HG03135 (cell line): ENCODE measurements around the gene WBP2NL.

Experiments used
- ATAC-seq: cut with Tn5 transposase; IDR thresholded peaks from one replicate; pipeline ENCODE4 v1.9.1; 2021; ENCODE audit warnings: mild to moderate bottlenecking, moderate library complexity; ENCODE audit not compliant: unreplicated experiment

The WBP2NL gene

DNA sequence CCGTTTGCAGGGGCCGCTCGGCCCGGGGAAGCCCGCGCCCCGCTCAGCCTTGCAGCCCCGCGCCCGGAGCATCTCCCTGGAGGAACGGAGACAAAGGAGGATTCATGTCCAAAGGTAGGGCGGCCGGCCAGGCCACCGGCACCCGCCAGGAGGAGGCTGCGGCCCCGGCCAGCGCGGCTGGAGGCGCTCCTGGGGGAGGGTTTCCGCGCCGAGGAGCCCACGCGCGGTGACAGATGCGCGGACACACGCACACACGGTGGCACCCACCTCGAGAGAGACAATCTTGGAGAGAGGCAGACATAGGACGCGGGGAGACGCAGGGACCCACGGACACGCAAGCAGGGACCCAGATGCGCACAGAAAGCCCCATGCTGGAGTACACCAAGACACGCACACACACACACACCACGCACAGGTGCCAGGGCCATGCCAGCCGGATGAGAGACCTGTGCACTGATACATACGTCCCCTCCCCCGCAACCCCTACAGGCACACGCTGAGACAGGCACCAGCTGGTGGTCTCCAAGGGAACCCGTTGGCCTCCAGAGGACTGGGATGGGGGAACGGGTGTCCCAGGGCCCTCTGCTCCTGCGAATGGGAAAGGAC is 21.5 kb upstream of the WBP2NL start:
- ATAC-seq = no peak

DNA sequence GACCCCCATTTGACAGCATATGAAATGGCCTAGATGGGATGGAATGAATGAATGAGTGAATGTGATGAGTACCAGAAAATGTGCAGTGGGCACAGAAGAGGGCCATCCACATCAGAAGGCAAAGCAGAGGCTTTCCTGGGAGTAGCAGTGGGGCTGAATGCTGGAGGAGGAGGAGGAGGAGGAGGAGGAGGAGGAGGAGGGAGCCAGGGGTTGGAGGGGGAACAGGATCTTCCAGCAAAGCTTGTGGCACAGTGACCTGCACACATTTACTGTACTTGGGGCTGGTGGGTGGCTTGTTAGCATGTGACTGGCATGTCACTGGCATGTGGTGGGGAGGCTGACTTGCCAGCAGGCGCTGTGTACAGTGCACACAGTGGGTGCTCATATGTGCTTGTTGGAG is 19.9 kb upstream of the WBP2NL start:
- ATAC-seq = no peak

DNA sequence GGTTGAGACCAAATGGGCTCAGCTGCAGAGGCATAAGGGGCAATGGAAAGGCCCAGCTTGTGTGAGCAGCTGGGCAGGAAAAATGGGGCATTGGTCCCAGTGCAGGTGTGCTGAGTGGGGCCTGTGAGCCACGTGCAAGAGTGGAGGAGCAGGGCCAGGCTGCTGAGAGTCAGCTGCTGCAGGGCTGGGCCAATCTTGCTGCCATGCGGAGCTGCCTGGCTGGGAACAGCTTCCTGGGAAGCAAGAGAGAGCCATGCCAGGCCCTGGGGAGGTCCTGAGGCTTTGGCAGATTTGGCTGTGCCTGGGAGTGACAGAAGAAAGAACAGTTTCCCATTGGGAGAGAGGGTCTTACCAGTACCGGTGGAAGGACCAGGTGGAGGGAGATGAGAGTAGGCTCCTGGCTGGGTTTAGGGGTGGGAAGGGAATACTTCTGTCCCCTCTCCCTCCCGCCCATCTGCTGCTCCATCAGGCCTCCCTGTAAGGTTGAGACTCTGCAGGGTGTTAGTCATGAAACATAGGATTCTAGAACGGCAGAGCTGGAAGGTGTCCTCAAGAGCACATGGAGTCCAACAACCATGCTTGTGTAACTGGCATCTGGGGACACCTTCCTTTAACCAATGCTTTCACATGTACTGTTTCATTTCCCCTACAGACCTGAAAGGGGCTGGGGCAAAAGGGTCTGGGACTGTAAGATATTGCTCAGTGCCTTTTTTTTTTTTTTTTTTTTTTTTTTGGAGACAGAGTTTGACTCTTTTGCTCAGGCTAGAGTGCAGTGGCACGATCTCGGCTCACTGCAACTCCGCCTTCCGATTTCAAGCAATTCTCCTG is 19.0 kb upstream of the WBP2NL start:
- no peak for ATAC-seq

DNA sequence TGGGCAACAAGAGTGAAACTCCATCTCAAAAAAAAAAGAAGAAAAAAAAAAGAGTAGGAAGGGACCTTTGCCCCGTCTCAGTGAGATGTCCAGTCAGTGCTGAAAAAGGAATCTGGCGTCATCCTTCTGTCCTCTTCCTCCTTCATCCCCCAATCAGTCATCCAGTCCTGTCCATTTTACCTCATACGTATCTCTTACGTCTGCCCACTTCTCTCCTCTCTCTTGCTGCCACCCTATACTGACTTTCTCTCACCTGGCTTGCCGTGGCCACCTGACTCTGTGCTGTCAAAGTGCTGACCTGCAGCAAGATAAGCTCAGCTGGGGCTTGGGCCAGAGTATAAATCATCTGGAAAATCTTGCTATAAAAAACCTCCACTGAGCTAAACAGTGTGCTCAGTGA is 15.7 kb upstream of the WBP2NL start:
- no peak for ATAC-seq

DNA sequence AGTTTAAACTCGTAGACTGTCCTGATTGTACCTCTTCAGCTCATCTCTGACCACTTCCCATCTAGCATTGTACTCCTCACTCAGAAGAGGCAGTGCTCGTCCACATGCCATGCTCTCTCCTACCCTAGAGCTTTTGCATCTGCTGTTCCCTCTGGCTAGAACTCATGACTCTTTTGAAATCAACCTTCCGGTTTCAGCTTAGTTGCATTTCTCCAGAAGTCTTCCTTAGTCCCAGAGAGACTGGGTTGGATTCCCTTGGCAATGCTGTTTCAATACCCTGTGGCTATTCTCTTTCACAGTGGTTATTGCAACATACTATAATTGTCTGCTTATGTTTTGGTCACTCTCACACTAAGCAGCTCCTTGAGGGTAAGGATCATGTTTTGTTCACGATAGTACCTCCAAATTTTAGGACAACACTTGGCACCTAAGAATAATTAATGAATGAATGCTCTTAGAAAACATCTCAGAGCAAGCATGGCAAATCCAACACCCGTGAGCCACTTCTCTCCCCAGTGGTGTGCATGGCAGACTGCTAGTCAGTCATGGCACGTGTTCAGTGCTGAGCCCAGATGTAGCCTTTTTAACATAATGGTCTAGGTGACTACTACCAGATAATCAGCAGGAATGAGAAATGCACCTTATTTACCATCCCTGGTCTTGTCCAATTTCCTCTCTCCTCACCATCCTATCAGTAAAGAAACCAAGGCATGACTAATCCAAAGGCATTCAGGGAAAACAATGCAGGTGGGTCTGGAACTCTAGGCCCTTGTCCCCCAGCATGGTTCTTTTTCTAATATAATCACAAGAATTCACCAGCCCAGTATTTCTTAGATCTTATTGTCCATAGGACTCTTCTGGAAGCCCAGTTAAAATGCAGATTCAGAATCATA is 14.8 kb upstream of the WBP2NL start:
- no peak for ATAC-seq

DNA sequence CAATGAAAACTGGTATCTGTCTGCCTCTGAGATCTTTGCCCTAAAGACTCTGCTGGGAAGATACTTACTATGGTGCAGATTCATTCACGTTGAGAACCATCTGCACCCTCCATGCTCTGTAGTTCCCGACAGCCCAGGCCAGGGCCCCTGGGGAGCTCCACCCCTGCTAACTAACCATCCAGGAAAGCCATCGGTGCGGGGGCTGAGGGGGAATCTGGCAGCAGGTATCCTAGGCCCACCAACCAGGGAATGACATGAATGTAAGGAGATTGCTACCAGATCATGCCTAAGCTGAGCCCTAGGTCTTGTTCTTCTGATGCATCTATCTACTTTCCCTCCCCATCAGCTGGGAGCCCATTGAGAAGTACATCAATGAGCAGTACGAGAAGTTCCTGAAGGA is 11.3 kb upstream of the WBP2NL start:
- ATAC-seq = no peak

DNA sequence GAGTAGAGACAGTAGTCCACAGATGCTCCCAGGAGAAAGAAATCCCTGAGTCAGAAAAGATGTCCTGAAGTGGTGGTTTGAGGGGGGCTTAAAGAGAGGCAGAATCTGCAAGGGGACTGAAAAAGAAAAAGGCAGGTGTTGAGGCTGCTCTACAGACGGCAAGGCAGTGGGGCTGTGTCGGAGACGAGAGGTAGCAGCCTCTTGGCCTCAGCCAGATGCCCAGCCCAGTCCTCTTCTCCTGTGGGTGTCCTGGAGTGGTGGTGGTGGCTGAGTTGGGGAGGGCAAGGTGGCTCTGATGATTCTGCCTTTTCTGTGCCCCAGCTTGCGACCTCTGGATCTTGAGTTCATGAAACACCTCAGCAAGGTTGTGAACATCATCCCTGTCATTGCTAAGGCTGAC is 9.3 kb upstream of the WBP2NL start:
- ATAC-seq = no peak

DNA sequence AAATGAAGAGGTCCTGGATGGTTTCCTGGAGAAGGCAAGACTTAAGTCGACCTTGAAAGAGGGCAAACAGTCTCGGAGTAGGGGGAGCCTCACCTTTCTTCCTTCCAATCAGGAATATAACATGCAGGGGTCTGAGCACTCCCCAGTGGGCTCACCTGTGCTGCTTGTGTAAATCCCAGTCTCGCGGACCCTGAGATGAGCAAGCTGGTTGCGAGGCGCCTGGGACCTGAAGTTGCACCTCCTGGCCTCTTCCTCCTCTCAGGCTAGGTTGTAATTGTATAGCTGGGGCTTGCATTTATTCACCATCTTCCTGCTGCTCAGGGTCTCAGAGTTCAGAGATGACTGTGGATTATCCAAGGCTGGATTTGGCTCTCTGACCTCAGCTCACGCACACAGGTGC is 7.5 kb upstream of the WBP2NL start:
- ATAC-seq = no peak

DNA sequence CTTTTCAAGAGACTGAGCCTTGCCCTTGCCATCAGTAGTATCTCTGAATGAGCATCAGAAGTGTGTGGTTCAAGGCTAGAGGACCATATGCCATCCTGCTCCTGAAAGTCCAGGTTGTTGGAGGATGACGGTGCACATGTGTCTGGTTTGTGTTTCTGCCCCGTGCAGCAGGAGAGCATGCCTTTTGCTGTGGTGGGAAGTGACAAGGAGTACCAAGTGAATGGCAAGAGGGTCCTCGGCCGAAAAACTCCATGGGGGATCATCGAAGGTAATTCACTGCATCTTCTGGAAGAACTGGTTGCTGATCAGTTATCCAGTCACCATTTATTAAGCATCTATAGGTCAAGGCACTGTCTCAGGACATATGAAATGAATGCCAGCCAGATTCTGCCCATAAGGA is 6.1 kb upstream of the WBP2NL start:
- no peak for ATAC-seq

DNA sequence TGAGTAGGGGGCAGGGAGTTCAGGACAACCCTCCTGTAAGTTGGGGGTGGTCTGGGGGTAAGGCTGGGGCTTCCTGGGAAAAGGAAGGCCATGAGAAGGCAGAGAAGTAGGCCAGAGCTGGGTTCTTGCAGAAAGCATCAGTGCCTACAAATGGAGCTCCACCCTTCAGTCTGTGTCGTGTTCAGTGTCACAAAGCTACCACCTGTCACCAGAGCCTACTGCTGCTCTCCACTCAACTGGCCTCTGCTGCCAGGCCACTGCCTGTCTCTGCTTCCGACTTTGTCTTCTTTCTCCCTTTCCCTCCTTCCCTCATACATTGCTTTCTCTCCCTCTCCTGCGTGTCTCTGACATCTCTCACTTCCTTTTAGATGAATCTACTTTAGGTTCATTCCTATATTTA is 3.4 kb upstream of the WBP2NL start:
- ATAC-seq = no peak

DNA sequence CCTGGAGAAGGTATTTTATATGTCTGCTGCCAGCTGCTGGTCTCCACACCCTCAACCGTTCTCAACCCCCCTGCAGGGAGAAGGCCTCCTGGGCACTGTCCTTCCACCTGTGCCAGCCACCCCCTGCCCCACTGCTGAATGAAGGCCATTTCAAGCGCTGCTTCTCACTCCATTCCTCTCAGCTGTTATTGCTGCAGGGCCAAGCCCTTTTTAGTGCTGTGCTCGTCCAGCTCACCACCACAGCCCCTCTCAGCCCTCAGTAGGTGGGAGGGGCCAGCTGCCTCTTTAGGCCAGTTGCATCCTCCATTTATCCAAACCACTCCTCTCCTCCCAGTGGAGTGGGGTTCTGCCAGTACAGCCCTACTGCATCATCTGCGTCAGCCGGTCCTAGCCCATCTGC is 1.8 kb upstream of the WBP2NL start:
- ATAC-seq = no peak

DNA sequence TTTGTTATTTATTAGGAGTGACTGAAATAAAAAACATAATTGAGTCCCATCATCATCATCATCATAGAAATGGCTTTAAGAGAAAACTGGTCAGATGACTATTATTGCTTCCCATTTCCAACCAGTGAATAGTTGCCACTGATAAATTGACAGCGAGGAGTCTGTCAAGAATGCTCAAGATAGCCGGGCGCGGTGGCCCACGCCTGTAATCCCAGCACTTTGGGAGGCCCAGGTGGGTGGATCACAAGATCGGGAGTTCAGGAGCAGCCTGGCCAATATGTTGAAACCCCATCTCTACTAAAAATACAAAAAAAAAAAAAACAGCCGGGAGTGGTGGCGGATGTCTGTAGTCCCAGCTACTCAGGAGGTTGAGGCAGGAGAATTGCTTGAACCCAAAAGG is 1.9 kb downstream of the WBP2NL start:
- no peak for ATAC-seq

DNA sequence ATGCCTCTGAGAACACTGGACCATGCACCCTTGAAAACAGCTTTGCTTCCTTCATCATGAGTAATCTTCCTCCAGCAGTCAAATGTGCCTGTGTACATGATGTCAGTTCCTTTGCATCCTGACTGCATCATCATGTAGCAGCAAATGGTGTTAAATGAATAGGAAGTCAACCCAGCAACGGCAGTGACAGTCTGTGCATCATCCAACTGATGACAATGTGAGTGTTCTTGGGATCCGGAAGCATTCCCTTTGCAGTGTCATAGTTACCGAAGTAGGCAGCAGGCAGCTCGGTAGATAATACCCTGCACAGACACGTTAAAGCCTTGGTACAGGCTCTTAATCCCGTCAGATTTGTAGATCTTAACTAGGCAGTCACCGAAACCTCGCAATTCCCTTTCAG is 2.5 kb downstream of the WBP2NL start:
- no peak for ATAC-seq

DNA sequence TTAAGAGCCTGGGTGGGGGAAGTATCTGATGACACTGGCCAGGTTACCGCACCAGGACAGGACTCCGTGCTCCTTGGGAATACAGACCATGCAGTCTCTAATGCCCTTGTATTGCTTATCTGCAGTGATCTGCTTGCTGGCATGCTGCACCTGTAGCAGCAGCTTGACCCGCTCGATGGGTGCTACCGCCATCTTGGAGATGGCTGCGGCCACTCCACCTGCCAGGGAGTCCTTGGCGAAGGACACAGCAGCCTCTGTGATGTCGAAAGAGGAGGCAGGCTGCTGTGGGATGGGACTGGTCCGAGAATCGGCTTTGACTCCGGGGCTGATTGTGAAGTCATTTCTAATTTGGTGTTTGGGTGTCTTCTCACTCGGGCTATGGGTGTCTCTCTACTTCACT is 3.1 kb downstream of the WBP2NL start:
- ATAC-seq = no peak

DNA sequence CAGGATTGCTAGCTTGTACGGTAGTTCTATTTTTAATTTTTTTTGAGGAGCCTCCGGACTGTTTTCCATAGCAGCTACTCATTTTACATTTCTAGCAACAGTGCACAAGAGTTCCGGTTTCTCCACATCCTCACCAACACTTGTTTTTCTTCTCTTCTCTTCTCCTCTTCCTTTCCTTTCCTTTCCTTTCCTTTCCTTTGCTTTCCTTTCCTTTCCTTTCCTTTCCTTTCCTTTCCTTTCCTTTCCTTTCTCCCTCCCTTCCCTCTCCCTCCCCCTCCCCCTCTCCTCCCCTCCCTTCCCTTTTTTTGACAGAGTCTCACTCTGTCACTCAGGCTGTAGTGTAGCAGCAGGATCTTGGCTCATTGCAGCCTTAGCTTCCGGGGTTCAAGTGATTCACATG is 9.3 kb downstream of the WBP2NL start:
- ATAC-seq = no peak

DNA sequence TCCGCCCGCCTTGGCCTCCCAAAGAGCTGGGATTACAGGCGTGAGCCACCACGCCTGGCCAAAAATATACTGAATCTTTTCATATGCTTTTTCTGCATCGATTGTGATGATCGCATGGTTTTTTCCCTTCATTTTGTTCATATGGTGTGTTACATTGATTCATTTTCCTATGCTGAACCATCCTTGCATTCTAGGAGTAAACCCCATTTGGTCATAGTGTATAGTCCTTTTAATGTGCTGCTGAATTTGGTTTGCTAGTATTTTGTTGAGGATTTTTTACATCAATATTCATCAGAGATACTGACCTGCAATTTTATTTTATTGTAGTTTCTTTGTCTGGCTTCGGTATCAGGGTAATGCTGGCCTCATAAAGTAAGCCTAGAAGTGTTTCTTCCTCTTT is 12.2 kb downstream of the WBP2NL start:
- ATAC-seq = no peak

DNA sequence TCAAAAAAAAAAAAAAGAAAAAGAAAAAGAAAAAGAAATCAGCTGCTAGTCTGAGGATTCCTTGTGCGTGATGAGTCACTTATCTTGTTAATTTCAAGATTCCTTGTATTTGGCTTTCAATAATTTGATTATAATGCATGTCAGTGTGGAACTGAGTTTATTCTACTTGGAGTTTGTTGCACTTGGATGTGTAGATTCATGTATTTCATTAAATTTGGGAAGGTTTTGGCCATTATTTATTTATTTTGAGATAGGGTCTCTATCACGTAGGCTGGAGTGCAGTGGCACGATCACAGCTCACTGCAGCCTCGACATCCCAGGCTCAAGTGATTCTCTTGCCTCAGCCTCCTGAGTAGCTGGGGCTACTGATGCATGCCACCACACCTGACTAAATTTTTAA is 14.8 kb downstream of the WBP2NL start:
- ATAC-seq = no peak

DNA sequence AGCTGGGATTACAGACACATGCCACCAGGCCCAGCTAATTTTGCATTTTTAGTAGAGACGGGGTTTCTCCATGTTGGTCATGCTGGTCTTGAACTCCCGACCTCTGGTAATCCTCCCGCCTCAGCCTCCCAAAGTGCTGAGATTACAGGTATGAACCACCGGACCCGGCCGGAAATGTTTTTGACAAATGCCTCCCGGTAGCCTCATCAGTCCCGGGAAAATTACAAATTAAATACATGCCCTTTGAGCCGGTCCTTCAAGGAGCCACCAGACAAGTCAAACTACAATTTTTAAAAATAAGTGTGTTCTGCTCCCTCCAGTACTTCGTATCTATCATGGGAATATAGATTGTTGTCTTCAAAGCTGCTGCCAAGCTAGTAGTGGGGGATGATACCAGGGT is 17.5 kb downstream of the WBP2NL start:
- ATAC-seq = no peak

DNA sequence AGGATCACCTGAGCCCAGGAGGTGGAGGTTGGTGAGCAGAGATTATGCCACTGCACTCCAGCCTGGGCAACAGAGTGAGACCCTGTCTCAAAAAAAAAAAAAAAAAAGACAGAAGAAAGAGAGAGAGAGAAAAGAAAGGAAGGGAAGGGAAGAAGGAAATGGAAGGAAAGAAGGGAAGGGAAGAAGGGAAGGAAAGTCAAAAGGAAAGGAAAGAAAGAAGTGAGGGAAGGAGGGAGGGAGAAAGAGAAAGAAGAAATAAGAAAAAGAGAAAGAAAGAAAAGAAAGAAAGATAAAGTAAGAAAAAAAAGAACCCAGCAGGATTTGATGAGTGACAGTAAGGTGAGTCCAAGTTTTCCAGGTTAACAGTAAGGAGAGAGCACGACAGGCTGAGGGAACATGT is 19.6 kb downstream of the WBP2NL start:
- ATAC-seq = no peak

DNA sequence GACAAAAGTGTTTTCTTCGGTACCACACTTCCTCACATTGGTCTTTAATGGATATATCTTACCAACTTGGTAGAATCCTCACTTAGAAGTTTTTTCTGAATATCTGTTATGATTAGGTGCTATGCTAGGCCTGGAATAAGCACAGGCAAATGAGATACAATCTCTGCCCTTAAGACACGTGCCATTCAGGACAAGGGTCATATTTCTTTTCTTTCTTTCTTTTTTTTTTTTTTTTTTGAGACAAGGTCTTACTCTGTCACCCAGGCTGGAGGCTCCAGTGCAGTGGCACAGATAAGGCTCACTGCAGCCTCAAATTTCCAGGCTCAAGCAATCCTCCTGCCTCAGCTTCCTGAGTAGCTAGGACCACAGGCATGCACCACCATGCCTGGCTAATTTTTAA is 23.0 kb downstream of the WBP2NL start:
- ATAC-seq = no peak

DNA sequence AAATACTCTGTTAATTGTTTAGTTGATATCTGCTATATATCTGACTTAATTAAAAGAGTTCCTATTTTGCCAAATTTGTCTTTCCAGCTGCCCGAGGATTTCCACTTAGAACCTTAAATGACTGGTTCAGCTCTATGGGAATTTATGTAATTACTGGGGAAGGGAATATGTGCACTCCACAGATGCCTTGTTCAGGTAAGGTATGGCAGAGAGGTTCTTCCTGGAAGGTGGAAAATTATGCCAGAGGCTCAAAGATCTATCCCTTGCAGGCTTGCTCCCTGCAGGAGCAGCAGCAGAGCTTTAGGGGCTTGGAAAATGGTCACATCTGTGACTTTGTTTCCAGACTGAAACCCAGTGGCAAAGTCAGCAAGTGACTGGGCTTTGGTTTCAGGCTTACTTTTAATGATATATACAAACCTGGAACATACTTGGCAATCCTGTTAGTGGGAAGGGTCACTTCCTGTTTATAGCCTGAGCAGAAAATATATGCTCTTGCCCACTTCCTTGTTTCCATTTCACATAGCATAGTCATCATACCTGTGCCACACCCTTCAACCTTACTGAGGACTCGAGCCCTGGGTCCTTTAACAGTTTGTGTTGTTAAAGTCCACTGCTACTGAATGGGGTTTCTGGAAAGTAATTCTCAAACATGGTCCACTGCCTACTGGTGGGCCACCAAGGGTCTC is 23.7 kb downstream of the WBP2NL start:
- ATAC-seq = no peak
